ENCODE results near the gene PCMT1.

PCMT1 gene

DNA sequence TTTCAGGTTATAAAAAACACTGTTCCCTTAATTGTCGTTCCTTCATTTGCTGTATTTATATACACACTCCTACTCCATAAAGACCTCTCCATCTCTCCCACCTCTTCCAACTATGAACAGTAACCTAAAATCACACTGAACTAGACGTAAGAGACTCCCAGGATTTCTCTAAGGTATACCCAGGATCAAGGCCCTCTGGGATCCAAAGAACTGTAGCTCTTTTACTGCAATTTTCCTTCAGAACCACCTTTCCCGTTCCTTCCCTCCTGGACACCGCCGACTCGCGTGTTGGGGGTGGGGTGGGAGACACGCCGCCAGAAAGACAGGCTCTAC lies 32.3 kb upstream of the PCMT1 start:
- intact Hi-C loops (cut with DNase I; ENCODE audit: low total_unique reads) = loop anchor here (10.0 kb wide), 1 partner anchor 208 kb away; the partner anchor contains the start of gene RAET1G
- Histone ChIP-seq H3K27ac (peak overlapping the region; percentile 97 to 99), H3K27me3 (no peaks in the 10 kb centered on the region), H3K9me3 (no peaks in the 10 kb centered on the region), H3K36me3 (peaks cover 0 to 4% (median 0%) of the 10 kb centered on the region in 3 donors), H3K4me1 (peaks cover 0 to 29% (median 16%) of the 10 kb centered on the region in 4 donors), H3K4me3 (peak overlapping the region; percentile 87)
- TF ChIP-seq, protein P1, sequence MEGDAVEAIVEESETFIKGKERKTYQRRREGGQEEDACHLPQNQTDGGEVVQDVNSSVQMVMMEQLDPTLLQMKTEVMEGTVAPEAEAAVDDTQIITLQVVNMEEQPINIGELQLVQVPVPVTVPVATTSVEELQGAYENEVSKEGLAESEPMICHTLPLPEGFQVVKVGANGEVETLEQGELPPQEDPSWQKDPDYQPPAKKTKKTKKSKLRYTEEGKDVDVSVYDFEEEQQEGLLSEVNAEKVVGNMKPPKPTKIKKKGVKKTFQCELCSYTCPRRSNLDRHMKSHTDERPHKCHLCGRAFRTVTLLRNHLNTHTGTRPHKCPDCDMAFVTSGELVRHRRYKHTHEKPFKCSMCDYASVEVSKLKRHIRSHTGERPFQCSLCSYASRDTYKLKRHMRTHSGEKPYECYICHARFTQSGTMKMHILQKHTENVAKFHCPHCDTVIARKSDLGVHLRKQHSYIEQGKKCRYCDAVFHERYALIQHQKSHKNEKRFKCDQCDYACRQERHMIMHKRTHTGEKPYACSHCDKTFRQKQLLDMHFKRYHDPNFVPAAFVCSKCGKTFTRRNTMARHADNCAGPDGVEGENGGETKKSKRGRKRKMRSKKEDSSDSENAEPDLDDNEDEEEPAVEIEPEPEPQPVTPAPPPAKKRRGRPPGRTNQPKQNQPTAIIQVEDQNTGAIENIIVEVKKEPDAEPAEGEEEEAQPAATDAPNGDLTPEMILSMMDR (IDR thresholded peaks at IDR 0.05) = no peak
- DNase-seq = no peak

DNA sequence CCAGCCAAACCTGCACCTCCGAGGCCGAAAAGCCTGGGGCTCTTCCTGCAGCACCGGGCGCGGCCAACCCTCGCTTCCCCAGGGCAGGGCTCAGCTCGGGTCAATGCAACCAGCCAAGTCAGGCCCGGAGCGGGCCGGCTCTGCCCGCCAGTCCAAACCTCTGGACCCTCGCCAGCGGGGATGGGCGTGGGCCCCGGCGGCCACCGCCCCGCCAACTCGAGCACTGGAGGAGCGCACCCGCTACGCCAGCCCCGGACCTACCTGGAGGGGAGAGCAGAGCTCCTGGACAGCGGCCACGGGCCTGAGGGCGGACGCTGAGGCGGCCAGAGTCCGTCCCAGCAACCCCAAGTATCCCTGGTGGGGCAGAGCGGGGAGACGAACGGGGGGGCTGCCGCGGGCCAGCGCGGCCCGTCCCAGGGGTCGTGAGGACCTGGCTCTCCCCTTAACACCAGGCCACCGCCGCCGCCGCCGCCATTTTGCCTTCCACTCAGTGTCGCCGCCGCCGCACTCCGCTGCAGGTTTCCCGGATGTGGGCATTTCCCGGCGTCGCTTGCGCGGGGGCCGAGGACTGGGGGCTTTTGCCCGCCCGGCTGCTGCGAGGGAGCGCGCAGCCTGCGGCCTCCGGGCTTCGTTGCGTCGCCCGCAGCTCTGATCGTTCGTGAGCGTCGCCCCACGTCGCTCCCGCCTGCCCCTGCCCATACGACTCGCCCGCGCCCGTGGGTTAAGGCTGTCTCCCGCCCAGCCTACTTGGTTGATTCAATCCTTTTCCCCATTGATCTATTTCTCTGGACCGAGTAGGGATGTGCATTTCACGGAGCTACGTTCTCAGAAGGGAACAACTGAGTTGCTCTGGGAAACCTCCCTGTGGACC lies 31.7 kb upstream of the PCMT1 start, which contains the start of gene LATS1:
Gene LATS1 (minus strand): TSS at position 514 of the 871 bp plus-strand sequence. CDS start 15,975 bp downstream, outside the sequence.
- peak; percentile 88 to 93 for DNase-seq
- TF ChIP-seq, protein P1 (IDR thresholded peaks at IDR 0.05) = no peak
- Histone ChIP-seq H3K9me3 (no peaks in the 10 kb centered on the region), H3K27me3 (no peaks in the 10 kb centered on the region), H3K4me3 (peak within 1 kb of the TSS; percentile 87), H3K36me3 (peaks cover 0 to 7% (median 0%) of the 10 kb centered on the region in 3 donors), H3K4me1 (peaks cover 0 to 29% (median 16%) of the 10 kb centered on the region in 4 donors), H3K27ac (peak within 1 kb of the TSS; percentile 97 to 99)
- intact Hi-C loops (cut with DNase I; ENCODE audit: low total_unique reads) = loop anchor here (10.0 kb wide), 1 partner anchor 207 kb away; the partner anchor contains the start of gene RAET1G

DNA sequence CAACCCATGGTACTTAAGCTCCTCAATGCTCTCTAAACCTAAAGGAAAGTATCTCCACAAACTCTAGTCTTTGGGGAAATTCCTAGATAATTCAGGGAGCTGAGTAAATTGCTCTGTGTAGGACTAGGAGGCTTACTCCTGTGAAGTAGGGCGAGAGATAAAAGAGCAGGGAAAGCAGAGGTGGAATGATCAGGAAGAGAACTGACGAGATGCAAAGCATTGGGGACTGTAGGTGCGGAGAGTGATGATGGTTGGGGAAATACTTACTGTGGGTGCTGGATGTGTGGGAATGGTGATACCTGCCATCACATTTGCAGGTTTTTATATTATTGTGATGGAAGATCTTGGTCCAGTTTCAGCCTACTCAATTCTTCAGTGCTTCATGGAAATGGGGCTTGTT lies 30.0 kb upstream of the PCMT1 start:
- no peak for DNase-seq
- Histone ChIP-seq H3K36me3 (peaks cover 0 to 10% (median 0%) of the 10 kb centered on the region in 3 donors), H3K27me3 (no peaks in the 10 kb centered on the region), H3K9me3 (no peaks in the 10 kb centered on the region), H3K27ac (no peak overlapping the region), H3K4me1 (peaks cover 0 to 29% (median 16%) of the 10 kb centered on the region in 4 donors), H3K4me3 (no peak overlapping the region)
- intact Hi-C loops (cut with DNase I; ENCODE audit: low total_unique reads) = loop anchor here (10.0 kb wide), 1 partner anchor 205 kb away; the partner anchor contains the start of gene RAET1G
- TF ChIP-seq, protein P1 (IDR thresholded peaks at IDR 0.05) = no peak

DNA sequence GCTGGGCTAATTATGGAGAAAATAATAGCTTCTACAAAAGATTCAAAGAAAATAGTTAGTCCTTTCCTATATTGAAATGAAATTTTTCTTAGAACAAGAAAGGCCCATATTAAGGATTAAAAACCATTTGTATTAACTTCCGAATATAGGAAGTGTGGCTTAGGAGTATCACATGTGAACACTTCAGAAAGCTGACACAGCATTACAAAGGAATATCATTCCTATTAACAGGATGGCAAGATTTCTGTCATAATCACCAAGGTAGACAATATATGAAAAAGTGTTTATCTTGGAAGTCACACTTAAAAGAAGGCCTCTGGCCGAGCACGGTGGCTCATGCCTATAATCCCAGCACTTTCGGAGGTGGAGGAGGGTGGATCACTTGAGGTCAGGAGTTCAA lies 26.3 kb upstream of the PCMT1 start:
- no peak for DNase-seq
- Histone ChIP-seq H3K36me3 (peaks cover 2 to 42% (median 6%) of the 10 kb centered on the region in 3 donors), H3K27me3 (no peaks in the 10 kb centered on the region), H3K4me3 (no peak overlapping the region), H3K9me3 (no peaks in the 10 kb centered on the region), H3K4me1 (peaks cover 0 to 6% (median 0%) of the 10 kb centered on the region in 4 donors), H3K27ac (no peak overlapping the region)
- TF ChIP-seq, protein P1 (IDR thresholded peaks at IDR 0.05) = no peak
- intact Hi-C loops (cut with DNase I; ENCODE audit: low total_unique reads) = no loop called here

DNA sequence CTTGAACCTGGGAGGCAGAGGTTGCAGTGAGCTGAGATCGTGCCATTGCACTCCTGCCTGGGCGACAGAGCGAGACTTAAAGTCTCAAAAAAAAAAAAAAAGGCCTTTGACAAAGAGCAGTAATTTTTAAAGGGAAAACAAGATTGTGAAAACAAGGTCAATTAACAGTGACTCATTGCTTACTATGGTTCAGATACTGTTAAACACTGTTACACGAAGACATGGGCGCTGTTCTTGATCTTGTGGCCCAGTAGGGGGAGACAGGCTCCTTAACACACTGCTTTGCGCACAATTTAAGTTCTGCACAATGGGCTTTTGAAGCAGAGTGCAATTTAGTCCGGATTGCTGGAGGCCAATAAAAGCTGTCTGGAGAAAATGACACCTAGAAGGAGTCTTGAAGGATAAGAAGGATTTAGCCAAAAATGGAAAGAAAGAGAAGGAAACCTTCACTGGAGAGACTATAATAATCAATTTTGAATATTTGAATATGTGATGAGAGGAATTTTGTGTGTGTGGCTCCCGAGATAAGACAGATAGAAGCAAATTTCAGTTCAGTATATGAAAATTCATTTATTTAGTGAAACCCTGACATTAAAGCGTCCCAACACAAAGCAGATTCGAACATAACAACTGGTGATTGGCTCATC lies 25.6 kb upstream of the PCMT1 start:
- peaks cover 9 to 48% (median 10%) of the 10 kb centered on the region in 3 donors for H3K36me3 ChIP-seq
- H3K4me1 ChIP-seq = peaks cover 0 to under 1% (median 0%) of the 10 kb centered on the region in 4 donors
- H3K27me3 ChIP-seq = no peaks in the 10 kb centered on the region
- peak in 1 of 2 donors; percentile 57 for DNase-seq
- no peak overlapping the region for H3K27ac ChIP-seq
- H3K4me3 ChIP-seq = no peak overlapping the region
- TF ChIP-seq, protein P1 (IDR thresholded peaks at IDR 0.05) = peak; percentile 46 to 57
- H3K9me3 ChIP-seq = no peaks in the 10 kb centered on the region
- intact Hi-C loops (cut with DNase I; ENCODE audit: low total_unique reads) = no loop called here

Measured in tibial artery (tissue), 4 donors.